ENCODE results near the gene NACC2. TPM values are rescaled to one million over a fixed set of nuclear protein-coding genes. Genes with fewer than 3 reads are reported as not detected.

NACC2 gene
- total and polyA plus RNA-seq, 2 of the 8 experiments (the other 6 are each of a cell fraction or from before 2014, with no cell fraction given): 8.3 to 14.0 TPM

- Histone ChIP-seq H2BK120ac (replicated peaks; ENCODE audit: low read depth, low read length) (no peak overlapping the region), H3K4me2 (ENCODE audit: insufficient read depth in 1 of 2, low read depth in 2 of 2, low read length in 2 of 2) (no peak overlapping the region), H3K4me3 (ENCODE audit: extremely low read depth in 1 of 4, insufficient read depth in 2 of 4, low read depth in 3 of 4, low read length in 4 of 4) (no peak overlapping the region), H3K18ac (ENCODE audit: extremely low read depth, low read length) (no peak overlapping the region), H3K9ac (replicated peaks in 1 of 4; ENCODE audit: extremely low read depth in 1 of 4, low read depth in 3 of 4, low read length in 3 of 4) (no peak overlapping the region), H4K5ac (ENCODE audit: insufficient read length, low read depth, low read length) (no peak overlapping the region), H4K20me1 (replicated peaks in 1 of 2; ENCODE audit: control insufficient read depth in 1 of 2, insufficient read depth in 2 of 2, low read length in 2 of 2) (no peaks in the 10 kb centered on the region), H3K56ac (replicated peaks; ENCODE audit: insufficient read length, low read depth, low read length) (no peak overlapping the region), H4K8ac (ENCODE audit: extremely low read depth, insufficient read depth, low read length) (no peak overlapping the region), H3K23ac (ENCODE audit: insufficient read length) (no peak overlapping the region), H3K4ac (replicated peaks; ENCODE audit: insufficient read length, low read depth, low read length) (no peak overlapping the region), H3K79me2 (ENCODE audit: control insufficient read depth in 1 of 2, insufficient read depth in 2 of 2, low read length in 2 of 2) (no peaks in the 10 kb centered on the region; a peak in 1 of 4 replicates), H2BK5ac (ENCODE audit: low read depth, low read length) (no peak overlapping the region), H4K91ac (replicated peaks; ENCODE audit: insufficient read length, low read length) (no peak overlapping the region), H3K23me2 (ENCODE audit: low read depth, low read length) (no peaks in the 10 kb centered on the region), H2BK20ac (ENCODE audit: low read length) (no peak overlapping the region), H3K36me3 (ENCODE audit: control insufficient read depth in 2 of 4, insufficient read depth in 4 of 4, low read length in 3 of 4) (no peaks in the 10 kb centered on the region), H3K4me1 (replicated peaks in 1 of 4; ENCODE audit: control insufficient read depth in 3 of 4, insufficient read depth in 4 of 4, low read length in 3 of 4) (peaks cover 0 to 5% (median 2%) of the 10 kb centered on the region in 4 experiments; a peak in 4 of 7 replicates), H2AFZ (ENCODE audit: low read length) (no peak overlapping the region), H3K79me1 (ENCODE audit: low read depth, low read length) (no peaks in the 10 kb centered on the region; the same call in 1 of the 2 replicates), H3K9me3 (ENCODE audit: insufficient read depth in 2 of 2, low read depth in 1 of 2, low read length in 1 of 2) (no peaks in the 10 kb centered on the region), H2AK5ac (ENCODE audit: low read depth, low read length) (no peak overlapping the region), H2BK12ac (ENCODE audit: low read depth, low read length) (no peak overlapping the region), H3K14ac (ENCODE audit: insufficient read length) (no peak overlapping the region), H3K27me3 (replicated peaks in 1 of 4; ENCODE audit: control insufficient read depth in 3 of 4, extremely low read depth in 1 of 4, insufficient read depth in 3 of 4, low read length in 3 of 4) (no peaks in the 10 kb centered on the region), H2BK15ac (ENCODE audit: low read length) (no peak overlapping the region), H3K27ac (ENCODE audit: low read depth, low read length) (no peak overlapping the region)
- DNase-seq (ENCODE audit: low read depth in 1 of 2, low spot score in 2 of 2) (no peak), FAIRE-seq (no peak)
- whole genome bisulfite sequencing, 2 experiments (ENCODE audit: extremely low coverage in 1 of 2, insufficient coverage in 1 of 2, insufficient read length in 1 of 2, insufficient replicate concordance in 2 of 2, low coverage in 1 of 2, low lambda C conversion rate in 2 of 2, missing lambda C conversion rate in 1 of 2): 94% methylated on average over 27 of the region's 27 CpGs; no CpG with 5 or more reads in 1 of the 2 experiments
- POLR2A ChIA-PET (ENCODE audit: partially characterized antibody): interaction anchor here (0.6 to 1.3 kb wide), 2 partner anchors 16 to 682 kb away, joined by 3 to 4 read pairs; no protein-coding TSS in a partner anchor
- CTCF ChIA-PET (ENCODE audit: partially characterized antibody): interaction anchor here (0.6 to 1.6 kb wide), 8 partner anchors 9 to 99 kb away, joined by 3 to 4 read pairs (median 4); no protein-coding TSS in a partner anchor
- no peak for TF ChIP-seq CHD2 (IDR thresholded peaks at IDR 0.05; ENCODE audit: low read length)
- no peak for TF ChIP-seq BCL11A (IDR thresholded peaks at IDR 0.05; ENCODE audit: low read depth in 2 of 2, low read length in 2 of 2)
Measured at GRCh38 chr9:136078498-136079011, 16.5 kb downstream of the NACC2 start.
